Measurements from ENCODE around the gene DLGAP1.

DLGAP1 gene

DNA sequence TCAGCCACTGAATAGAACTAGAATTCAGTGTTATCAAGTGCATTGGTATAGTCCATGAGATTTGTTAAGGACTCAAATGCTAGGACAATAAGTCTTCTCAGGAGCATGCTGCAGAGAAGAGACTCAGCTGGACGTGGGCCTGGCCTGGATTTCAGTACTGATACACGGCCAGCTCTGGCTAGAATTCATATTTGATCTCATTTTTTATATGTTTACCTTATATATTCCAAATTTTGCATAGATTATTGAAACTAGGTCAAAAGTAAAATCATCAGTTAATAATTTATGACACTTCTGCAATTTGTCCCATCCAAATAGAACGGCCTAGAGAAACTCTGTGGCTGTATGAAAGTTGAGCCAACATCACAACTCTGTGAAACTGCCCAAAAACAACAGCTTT, 262.0 kb downstream of the DLGAP1 start:
- H3K36me3 ChIP-seq (ENCODE audit: insufficient read depth, low read length): no peaks in the 10 kb centered on the region
- no peak overlapping the region for H3K27ac ChIP-seq (ENCODE audit: low read depth, low read length, poor library complexity, severe bottlenecking)
- H3F3A ChIP-seq (ENCODE audit: insufficient read depth, low read length): no peaks in the 10 kb centered on the region
- no peak overlapping the region for H2AFZ ChIP-seq (ENCODE audit: low read length)
- no peak overlapping the region for H3K4me3 ChIP-seq (ENCODE audit: low read depth, low read length, poor library complexity, severe bottlenecking)
- TF ChIP-seq EZH2 (IDR thresholded peaks at IDR 0.05; ENCODE audit: borderline replicate concordance, low read length): no peak
- no peak for TF ChIP-seq CTCF (IDR thresholded peaks at IDR 0.05; ENCODE audit: low read length)
- H3K9me2 ChIP-seq (ENCODE audit: low read depth, low read length): no peaks in the 10 kb centered on the region
- no peaks in the 10 kb centered on the region for H4K20me1 ChIP-seq (ENCODE audit: insufficient read depth, low read length)
- H3K4me2 ChIP-seq (ENCODE audit: low read length): no peak overlapping the region
- H3K4me1 ChIP-seq (ENCODE audit: insufficient read depth, low read length, severe bottlenecking): no peaks in the 10 kb centered on the region
- no peaks in the 10 kb centered on the region for H3K9me3 ChIP-seq (ENCODE audit: low read length)
- H3K9ac ChIP-seq (ENCODE audit: low read length): no peak overlapping the region
- no peaks in the 10 kb centered on the region for H3K27me3 ChIP-seq (ENCODE audit: insufficient read depth, low read length)
- H3K79me2 ChIP-seq (ENCODE audit: insufficient read depth, low read length): no peaks in the 10 kb centered on the region

DNA sequence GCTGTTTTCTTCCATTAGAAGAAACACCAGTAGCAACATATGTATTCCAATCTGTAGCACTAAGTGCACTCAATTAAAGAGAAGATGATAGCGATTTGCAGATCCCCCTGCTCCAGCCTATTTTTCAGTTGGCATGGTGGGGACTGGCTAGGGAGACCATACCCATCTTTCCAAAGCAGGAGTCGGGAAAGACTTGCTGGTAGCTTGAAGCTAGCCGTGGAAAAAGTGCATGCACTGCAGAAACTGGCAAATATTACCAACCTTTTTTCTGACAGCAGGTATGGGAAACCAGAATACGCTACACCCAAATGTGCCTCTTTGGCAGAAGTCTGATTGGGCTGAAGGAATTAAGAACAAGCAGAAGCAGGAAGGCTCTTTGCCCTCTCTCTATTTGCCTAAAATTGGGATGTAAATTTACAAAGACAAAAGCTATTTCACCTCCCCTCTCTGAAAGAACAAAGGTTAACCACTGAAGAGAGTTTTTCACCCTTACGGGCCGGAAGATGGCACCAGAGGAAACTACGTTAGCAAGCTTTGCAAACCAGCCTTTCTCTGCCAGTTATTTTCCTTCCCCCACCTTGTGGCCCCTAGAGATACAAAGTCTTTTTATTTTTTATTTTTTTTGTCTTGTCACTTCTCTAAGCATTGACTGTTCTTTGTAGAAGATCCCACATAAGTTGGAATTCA, 273.1 kb downstream of the DLGAP1 start:
- Histone ChIP-seq H3K4me3 (ENCODE audit: low read depth, low read length, poor library complexity, severe bottlenecking) (no peak overlapping the region), H3K4me2 (ENCODE audit: low read length) (no peak overlapping the region), H3F3A (ENCODE audit: insufficient read depth, low read length) (no peaks in the 10 kb centered on the region), H2AFZ (ENCODE audit: low read length) (no peak overlapping the region), H3K4me1 (ENCODE audit: insufficient read depth, low read length, severe bottlenecking) (no peaks in the 10 kb centered on the region), H3K79me2 (ENCODE audit: insufficient read depth, low read length) (no peaks in the 10 kb centered on the region), H3K9ac (ENCODE audit: low read length) (no peak overlapping the region), H3K27me3 (ENCODE audit: insufficient read depth, low read length) (no peaks in the 10 kb centered on the region), H3K27ac (ENCODE audit: low read depth, low read length, poor library complexity, severe bottlenecking) (no peak overlapping the region), H4K20me1 (ENCODE audit: insufficient read depth, low read length) (no peaks in the 10 kb centered on the region), H3K9me3 (ENCODE audit: low read length) (no peaks in the 10 kb centered on the region), H3K9me2 (ENCODE audit: low read depth, low read length) (no peaks in the 10 kb centered on the region), H3K36me3 (ENCODE audit: insufficient read depth, low read length) (no peaks in the 10 kb centered on the region)
- TF ChIP-seq CTCF (IDR thresholded peaks at IDR 0.05; ENCODE audit: low read length) (peak; percentile 22; the same call in 1 of the 2 replicates), EZH2 (IDR thresholded peaks at IDR 0.05; ENCODE audit: borderline replicate concordance, low read length) (no peak)

DNA sequence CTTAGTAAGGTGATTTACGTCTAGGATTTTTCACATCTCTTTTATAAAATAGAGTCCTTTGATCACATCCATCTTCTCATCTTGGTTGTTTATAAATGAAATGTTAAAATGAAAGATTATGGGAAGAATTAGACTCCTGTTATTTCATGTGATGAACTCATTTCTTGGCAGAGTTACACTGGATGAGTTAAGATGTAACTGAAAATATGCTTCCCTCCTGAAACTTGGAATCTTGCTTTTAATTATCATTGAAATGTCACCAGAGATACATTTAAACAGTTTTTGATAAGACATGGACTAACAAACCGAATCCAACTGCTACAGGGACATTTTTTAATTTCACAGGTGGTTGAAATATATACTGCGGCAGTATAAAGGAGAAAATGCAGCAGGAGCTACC, 274.0 kb downstream of the DLGAP1 start:
- H3F3A ChIP-seq (ENCODE audit: insufficient read depth, low read length): no peaks in the 10 kb centered on the region
- no peak overlapping the region for H3K27ac ChIP-seq (ENCODE audit: low read depth, low read length, poor library complexity, severe bottlenecking)
- H3K9me3 ChIP-seq (ENCODE audit: low read length): no peaks in the 10 kb centered on the region
- TF ChIP-seq EZH2 (IDR thresholded peaks at IDR 0.05; ENCODE audit: borderline replicate concordance, low read length) (no peak), CTCF (IDR thresholded peaks at IDR 0.05; ENCODE audit: low read length) (no peak)
- H3K4me1 ChIP-seq (ENCODE audit: insufficient read depth, low read length, severe bottlenecking): no peaks in the 10 kb centered on the region
- H3K36me3 ChIP-seq (ENCODE audit: insufficient read depth, low read length): no peaks in the 10 kb centered on the region
- H3K9ac ChIP-seq (ENCODE audit: low read length): no peak overlapping the region
- no peak overlapping the region for H3K4me3 ChIP-seq (ENCODE audit: low read depth, low read length, poor library complexity, severe bottlenecking)
- no peaks in the 10 kb centered on the region for H3K9me2 ChIP-seq (ENCODE audit: low read depth, low read length)
- no peaks in the 10 kb centered on the region for H4K20me1 ChIP-seq (ENCODE audit: insufficient read depth, low read length)
- H3K79me2 ChIP-seq (ENCODE audit: insufficient read depth, low read length): no peaks in the 10 kb centered on the region
- no peaks in the 10 kb centered on the region for H3K27me3 ChIP-seq (ENCODE audit: insufficient read depth, low read length)
- H3K4me2 ChIP-seq (ENCODE audit: low read length): no peak overlapping the region
- H2AFZ ChIP-seq (ENCODE audit: low read length): no peak overlapping the region

Measured in OCI-LY1 (cell line).